NCI-H2081 treated with DMSO at 0.1 percent for 48 hours (cell line): ENCODE measurements around the gene UBE2O.

ENCODE experiments used
- DNase-seq: peaks from one replicate; lab custom pipeline; 2025; lab: John Stamatoyannopoulos, UW

UBE2O gene

DNA sequence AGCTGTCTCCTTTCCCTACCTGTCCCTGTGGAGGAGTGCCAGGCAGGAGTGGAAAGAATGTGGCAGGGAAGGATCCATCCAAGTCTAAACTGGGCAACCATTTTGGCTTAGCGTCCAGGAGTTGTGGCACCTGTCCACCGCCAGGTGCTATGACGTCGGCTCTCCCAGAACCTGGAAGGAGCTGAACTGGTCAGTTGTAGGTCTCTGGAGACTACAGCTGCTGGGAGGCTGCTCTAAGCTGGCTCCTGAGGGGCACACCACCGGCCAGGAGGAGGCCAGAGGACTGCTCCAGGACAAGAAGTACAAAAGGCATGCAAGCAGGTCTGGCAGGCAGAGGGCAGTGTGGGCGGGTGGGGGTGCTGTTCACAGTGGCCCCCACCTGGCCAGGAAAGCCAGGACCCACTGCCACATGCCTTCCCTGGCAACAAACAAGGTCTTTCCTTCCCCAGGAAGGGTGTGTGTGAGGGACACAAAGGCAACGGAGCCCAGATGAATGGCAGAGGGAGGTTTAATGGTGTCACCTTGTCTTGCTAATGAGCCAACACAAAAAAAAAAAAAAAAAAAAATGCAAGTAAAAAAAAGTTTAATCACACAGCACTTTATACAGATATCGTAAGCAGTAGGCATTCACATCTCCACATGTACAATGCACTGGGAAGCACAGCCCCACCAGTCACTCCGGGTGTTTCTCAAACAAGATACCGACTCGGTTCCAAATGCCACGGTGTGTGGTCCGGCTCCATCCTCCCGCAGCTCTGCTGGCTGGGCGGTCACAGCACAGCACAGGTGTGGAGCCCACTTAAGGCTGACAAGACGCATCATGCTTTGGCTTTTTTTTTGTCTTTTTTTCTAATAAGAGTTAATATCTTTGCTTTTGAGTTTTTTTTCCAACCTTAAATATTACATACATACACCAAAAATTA, 63.7 kb downstream of the UBE2O start:
- no peak for DNase-seq

DNA sequence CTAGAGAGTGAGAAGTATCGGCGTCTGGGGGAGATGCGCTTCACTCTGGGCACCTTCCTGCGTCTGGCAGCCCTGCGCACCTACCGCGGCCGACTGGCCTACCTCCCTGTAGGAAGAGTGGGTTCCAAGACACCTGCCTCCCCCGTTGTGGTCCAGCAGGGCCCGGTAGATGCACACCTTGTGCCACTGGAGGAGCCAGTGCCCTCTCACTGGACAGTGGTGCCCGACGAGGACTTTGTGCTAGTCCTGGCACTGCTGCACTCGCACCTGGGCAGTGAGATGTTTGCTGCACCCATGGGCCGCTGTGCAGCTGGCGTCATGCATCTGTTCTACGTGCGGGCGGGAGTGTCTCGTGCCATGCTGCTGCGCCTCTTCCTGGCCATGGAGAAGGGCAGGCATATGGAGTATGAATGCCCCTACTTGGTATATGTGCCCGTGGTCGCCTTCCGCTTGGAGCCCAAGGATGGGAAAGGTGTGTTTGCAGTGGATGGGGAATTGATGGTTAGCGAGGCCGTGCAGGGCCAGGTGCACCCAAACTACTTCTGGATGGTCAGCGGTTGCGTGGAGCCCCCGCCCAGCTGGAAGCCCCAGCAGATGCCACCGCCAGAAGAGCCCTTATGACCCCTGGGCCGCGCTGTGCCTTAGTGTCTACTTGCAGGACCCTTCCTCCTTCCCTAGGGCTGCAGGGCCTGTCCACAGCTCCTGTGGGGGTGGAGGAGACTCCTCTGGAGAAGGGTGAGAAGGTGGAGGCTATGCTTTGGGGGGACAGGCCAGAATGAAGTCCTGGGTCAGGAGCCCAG, 65.8 kb downstream of the UBE2O start:
- DNase-seq, result no peak

DNA sequence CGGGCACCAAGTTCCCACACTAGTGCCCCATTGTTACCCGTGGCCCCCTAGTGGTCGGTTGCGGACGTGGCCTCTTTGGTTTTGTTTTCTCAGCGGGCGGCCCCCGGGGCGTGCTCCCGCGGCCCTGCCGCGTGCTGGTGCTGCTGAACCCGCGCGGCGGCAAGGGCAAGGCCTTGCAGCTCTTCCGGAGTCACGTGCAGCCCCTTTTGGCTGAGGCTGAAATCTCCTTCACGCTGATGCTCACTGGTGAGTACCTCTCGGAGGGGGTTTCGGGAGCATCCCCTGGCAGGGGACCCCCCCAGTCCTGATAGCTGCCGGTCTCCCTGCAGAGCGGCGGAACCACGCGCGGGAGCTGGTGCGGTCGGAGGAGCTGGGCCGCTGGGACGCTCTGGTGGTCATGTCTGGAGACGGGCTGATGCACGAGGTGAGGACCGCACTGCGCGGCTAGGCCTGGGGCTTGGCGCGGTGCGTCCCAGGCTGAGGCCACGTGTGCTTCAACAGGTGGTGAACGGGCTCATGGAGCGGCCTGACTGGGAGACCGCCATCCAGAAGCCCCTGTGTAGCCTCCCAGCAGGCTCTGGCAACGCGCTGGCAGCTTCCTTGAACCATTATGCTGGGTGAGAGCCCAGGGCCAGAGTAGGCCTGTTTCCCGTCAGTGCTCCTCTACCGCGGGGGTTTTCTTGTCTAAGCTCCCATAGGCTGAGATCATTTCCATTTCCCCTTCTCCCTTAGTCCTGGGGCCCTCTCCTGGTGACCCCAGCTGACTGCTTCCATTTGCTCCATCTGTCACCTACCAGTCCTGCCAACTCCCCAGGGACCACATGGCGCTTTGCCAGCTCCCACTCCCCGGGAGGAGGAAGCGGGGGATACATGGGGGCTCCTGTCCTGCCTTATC, 66.8 kb downstream of the UBE2O start:
- DNase-seq, result no peak

DNA sequence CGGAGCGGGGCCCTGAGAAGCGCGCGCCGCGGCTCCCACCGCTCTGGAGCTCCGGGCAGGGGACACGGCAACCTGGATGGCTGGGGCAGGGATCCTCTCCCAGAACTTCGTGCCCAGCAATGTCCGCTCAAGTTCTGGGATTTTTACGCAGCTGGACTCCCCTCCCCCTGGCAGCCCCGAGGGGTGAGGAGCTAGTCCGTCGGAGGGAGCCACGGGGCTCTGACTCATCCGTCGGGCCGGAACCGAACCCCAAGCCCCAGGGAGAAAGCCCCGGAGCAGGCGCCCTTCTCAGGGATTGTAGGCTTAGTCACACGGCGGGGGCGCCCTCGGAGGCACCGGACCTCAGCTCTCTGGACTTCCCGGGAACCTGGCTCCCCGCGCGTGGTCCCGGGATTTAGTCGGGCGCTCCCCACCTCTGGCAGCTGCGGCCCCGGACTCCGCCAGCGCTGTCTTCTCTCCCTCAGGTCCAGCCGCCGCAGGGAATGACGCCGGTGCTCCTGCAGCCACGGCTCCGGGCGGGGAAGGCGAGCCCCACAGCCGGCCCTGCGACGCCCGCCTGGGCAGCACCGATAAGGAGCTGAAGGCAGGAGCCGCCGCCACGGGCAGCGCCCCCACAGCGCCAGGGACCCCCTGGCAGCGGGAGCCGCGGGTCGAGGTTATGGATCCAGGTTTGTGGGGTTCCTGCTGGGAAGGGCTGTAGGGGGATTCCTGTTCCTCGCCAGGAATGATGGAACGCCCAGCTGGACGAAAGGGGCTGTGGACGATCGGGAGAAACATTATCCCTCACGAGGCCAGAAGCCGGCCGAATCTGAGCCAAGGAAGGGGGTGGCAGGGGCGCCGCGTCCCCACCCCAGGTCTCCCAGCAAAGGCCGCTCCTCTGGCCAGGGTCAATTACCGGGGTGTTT, 67.7 kb downstream of the UBE2O start:
- no peak for DNase-seq

DNA sequence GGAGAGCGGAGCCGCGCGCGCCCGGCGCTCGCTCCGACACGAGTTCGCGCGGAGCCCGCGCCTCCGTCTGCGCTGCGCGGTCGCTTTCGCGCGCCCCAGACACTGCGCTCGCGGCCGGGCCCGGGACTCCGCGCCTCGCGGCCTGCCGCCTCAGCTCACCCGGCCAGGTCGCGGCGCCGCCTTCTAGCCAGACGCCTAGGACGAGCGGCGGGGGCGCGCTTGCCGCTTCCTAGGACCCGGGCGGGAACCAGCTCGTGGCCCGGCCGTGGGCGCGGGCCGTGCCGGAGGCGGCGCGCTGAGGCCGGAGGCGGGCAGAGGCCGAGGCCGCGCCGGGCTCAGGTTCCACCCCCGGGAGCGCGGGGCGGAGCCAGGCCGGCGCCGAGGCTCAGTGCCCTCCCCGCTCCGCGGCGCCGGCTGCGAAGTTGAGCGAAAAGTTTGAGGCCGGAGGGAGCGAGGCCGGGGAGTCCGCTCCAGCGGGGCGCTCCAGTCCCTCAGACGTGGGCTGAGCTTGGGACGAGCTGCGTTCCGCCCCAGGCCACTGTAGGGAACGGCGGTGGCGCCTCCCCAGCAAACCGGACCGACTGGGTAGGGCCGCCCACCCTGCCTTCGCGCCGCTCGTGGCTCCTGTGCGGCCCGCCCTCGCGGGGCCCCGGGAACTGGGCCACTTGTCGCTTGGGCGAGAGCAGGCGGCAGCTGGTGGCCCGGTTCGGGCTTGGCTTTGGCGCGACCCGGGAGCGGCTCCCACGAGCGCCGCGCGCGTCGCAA, 68.5 kb downstream of the UBE2O start, which contains the start of gene SPHK1:
Gene SPHK1 (plus strand): TSS at position 388 of the 765 bp plus-strand sequence. CDS start 1,036 bp downstream, outside the sequence.
- no peak for DNase-seq

- no peak for DNase-seq
These were observed 69.3 kb downstream of the UBE2O start for GRCh38 chr17:76383546-76384221.

DNA sequence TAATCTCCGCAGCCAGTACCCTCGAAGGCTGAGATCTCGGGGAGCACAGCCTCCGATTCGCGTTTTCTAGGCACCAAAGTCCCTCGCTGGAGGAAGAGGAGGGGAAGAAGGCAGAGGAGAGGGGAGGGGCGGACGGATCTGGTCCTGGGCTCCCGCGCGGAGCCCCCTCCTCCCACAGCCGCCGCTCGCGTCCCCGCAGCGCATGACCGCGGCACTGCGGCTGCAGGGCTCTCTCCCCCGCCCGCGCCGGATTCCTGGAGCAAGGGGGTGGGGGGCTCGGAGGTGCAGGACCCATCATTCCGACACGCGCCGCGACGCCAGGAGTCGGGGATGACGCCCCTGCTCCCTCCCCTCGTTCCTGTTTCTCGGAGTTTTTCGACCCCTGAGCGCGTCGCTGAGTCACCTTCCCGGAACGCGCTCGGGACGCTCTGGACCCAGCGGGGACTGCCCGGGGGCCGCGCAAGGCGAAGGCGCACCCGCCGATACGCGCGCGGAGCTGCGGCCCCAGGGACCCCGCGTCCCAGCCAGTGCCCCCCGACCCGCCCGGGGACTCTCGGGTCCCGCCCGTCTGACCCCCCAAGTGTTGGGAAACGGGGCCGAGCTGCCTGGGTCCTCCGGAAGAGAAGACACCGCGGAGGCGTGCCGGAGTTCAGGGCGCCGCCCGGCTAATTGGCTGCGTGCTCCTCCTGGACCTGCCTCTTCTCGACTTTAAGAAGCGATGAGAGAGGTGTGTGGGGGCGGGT, 70.0 kb downstream of the UBE2O start:
- no peak for DNase-seq

- no peak for DNase-seq
These were observed 70.6 kb downstream of the UBE2O start for GRCh38 chr17:76382351-76382802.

GRCh38 chr17:76381633-76382350, 71.2 kb downstream of the UBE2O start:
- DNase-seq, result no peak

GRCh38 chr17:76379646-76380376, 73.1 kb downstream of the UBE2O start:
- DNase-seq, result no peak

- DNase-seq, result no peak
These were observed 73.7 kb downstream of the UBE2O start for GRCh38 chr17:76379275-76379641.

DNA sequence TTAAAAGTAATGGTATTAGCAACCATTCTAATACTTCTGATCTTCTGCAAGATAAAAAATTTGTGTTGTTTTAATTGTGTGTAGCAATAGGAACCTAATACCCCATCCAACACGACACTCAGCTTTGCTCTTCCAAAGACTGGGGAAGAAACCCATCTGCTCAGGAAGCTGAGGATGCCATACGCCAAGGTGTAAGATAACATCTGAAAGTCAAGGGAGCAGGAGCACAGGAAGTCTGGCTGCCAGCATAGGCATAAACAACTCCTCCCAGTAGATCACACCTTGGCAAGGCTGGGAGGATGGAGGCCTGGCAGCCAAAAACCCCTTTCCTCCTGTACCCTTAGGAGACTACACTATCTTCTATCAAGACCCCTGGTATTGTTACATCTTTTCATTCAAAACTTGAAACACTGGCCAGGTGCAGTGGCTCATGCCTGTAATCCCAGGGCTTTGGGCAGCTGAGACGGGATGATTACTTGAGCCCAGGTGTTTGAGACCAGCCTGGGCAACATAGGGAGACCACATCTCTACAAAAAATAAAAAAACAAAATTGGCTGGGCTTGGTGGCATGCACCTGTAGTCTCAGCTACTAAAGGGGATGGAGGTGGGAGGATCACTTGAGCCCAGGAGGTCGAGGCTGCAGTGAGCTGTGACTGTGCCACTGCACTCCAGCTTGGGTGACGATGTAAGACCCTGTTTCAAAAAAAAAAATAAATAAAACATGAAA, 74.2 kb downstream of the UBE2O start:
- DNase-seq, result no peak

DNA sequence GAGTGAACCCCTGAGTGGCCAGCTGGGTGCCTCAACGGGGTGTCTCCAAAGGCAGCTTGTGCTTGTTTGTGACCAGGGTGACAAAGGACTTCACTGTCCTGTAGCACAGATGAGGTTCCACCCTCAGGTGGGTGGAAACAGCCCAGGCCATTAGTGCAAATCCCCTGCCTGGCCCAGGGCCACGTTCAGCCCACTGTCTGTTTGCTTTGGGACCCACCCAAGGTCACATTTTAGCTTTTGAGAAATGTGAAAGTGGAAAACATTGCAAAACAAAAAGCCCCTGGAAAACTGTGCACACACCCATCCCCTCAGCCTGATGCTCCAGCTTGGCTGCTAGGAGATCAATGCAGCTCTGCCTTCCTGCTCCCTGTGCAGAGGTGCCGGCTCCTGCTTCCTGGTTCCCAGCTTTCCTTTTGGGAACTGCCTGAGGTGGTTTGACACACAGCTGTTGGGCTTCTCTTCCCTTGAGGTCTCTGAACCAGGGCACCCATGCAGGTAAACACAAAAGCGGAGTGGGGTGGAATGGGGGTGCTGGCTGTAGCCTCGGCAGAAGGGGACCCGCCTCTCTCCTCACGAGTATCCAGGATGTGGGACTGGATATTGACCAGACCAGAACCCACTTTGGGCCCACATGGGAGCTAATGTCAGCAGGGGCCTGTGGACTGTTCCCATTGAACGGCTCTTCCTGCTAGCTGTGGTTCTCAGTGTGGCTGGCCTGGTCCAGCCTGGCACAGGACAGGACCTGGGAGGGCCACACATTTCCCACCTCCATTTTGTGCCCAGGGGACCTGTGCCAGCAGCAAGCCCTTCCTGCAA, 76.4 kb downstream of the UBE2O start:
- no peak for DNase-seq

DNA sequence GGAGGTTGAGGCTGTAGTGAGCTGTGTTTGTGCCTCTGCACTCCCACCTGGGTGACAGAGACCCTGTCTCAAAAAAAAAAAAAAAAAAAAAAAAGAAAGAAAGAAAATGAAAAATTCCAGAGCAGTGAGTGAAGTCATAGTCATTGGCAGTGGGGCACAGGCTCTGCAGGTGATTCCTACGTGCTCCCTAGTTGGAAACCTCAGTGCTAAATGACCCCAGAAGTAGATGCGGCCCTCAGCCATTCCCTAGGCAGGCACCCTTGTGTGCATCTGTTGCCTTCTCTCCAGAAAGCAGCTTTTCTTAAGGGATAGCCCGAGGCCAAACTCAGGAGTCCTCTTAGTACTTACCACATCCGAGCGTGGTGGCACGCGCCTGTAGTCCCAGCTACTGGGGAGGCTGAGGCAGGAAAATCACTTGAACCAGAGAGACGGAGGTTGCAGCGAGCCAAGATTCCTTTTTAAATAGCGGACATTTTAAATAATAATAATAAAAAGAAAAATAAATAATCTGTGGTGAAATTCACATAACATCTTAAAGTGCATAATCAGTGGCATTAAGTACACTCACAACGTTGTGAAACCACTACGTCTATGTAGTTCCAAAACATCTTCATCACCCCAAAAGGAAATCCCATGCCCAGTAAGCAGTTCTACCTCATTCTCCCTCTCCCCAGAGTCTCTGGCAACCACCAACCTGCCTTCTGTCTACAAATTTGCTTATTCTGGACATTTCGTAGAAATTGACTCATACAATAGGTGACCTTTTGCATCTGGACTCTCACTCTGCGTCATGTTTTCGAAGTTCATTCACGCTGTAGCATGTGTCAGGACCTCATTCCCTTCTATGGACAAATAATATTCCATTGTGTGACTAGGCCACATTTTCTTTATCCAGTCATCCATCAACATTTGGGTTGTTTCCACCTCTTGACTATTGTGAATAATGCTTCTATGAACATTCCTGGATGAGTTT, 81.0 kb downstream of the UBE2O start:
- no peak for DNase-seq
